ENCODE measurements around the gene LY6G6C. TPM values are rescaled to one million over a fixed set of nuclear protein-coding genes. Genes with fewer than 3 reads are reported as not detected.

LY6G6C gene
- total RNA-seq, 3 donors from 2014 or later, result not detected

Other genes starting within 250 kb of the LY6G6C start
- 1 to 10 TPM; 2.9 to 4.6 (median 4.0) TPM for gene MICB, start 223.6 kb downstream of the LY6G6C start, total RNA-seq
- gene MCCD1, start 192.8 kb downstream of the LY6G6C start, total RNA-seq, result not detected
- 100 to 1,000 TPM; 315 to 336 (median 334) TPM for gene DDX39B, start 179.7 kb downstream of the LY6G6C start, total RNA-seq
- gene ATP6V1G2, start 175.1 kb downstream of the LY6G6C start, total RNA-seq, result 1 to 10 TPM in 2 of 3 donors, under 1 TPM in 1; 0.44 to 1.8 (median 1.6) TPM
- gene NFKBIL1, start 174.1 kb downstream of the LY6G6C start, total RNA-seq, result 10 to 100 TPM; 22.3 to 34.7 (median 26.5) TPM
- under 1 TPM in 1 of 3 donors, not detected in 2; 0.29 TPM for gene LTA, start 149.5 kb downstream of the LY6G6C start, total RNA-seq
- under 1 TPM in 2 of 3 donors, not detected in 1; 0.33 to 0.73 TPM for gene TNF, start 146.2 kb downstream of the LY6G6C start, total RNA-seq
- gene LTB, start 139.3 kb downstream of the LY6G6C start, total RNA-seq, result 1 to 10 TPM in 1 of 3 donors, under 1 TPM in 1, not detected in 1; 0.96 to 1.0 TPM
- 10 to 100 TPM in 1 of 3 donors, 1 to 10 TPM in 2; 8.8 to 10.7 (median 9.8) TPM for gene LST1, start 135.5 kb downstream of the LY6G6C start, total RNA-seq
- not detected for gene NCR3, start 128.7 kb downstream of the LY6G6C start, total RNA-seq
- 10 to 100 TPM; 26.9 to 54.1 (median 28.2) TPM for gene AIF1, start 106.5 kb downstream of the LY6G6C start, total RNA-seq
- gene PRRC2A, start 101.0 kb downstream of the LY6G6C start, total RNA-seq, result 10 to 100 TPM; 42.7 to 57.2 (median 57.0) TPM
- gene BAG6, start 69.1 kb downstream of the LY6G6C start, total RNA-seq, result 100 to 1,000 TPM; 154 to 170 (median 157) TPM
- 1 to 10 TPM; 1.3 to 4.8 (median 4.6) TPM for gene APOM, start 65.9 kb downstream of the LY6G6C start, total RNA-seq
- gene C6orf47, start 61.0 kb downstream of the LY6G6C start, total RNA-seq, result 10 to 100 TPM; 20.3 to 27.4 (median 24.8) TPM
- 10 to 100 TPM; 16.2 to 22.2 (median 20.0) TPM for gene GPANK1, start 56.7 kb downstream of the LY6G6C start, total RNA-seq
- gene CSNK2B, start 55.7 kb downstream of the LY6G6C start, total RNA-seq, result 100 to 1,000 TPM; 135 to 180 (median 178) TPM
- 10 to 100 TPM in 1 of 3 donors, 1 to 10 TPM in 2; 6.2 to 12.7 (median 8.5) TPM for gene LY6G5B, start 51.8 kb downstream of the LY6G6C start, total RNA-seq
- 1 to 10 TPM in 1 of 3 donors, under 1 TPM in 2; 0.33 to 1.9 (median 0.64) TPM for gene LY6G5C, start 40.7 kb downstream of the LY6G6C start, total RNA-seq
- 10 to 100 TPM; 42.6 to 62.6 (median 50.5) TPM for gene ABHD16A, start 18.4 kb downstream of the LY6G6C start, total RNA-seq
- not detected for gene LY6G6F, start 14.9 kb downstream of the LY6G6C start, total RNA-seq
- not detected for gene LY6G6D, start 6.4 kb downstream of the LY6G6C start, total RNA-seq
- gene MPIG6B, start 1.6 kb upstream of the LY6G6C start, total RNA-seq, result under 1 TPM in 1 of 3 donors, not detected in 2; 0.16 TPM
- gene DDAH2, start 7.6 kb upstream of the LY6G6C start, total RNA-seq, result 100 to 1,000 TPM in 2 of 3 donors, 10 to 100 TPM in 1; 100.0 to 212 (median 115) TPM
- 100 to 1,000 TPM; 266 to 325 (median 318) TPM for gene CLIC1, start 14.8 kb upstream of the LY6G6C start, total RNA-seq
- 10 to 100 TPM in 1 of 3 donors, 1 to 10 TPM in 2; 7.9 to 13.4 (median 8.0) TPM for gene MSH5, start 18.3 kb upstream of the LY6G6C start, total RNA-seq
- gene SAPCD1, start 40.9 kb upstream of the LY6G6C start, total RNA-seq, result 1 to 10 TPM in 2 of 3 donors, not detected in 1; 1.6 to 2.0 TPM
- 1 to 10 TPM in 1 of 3 donors, under 1 TPM in 1, not detected in 1; under 0.01 to 1.6 TPM for gene VWA7, start 55.6 kb upstream of the LY6G6C start, total RNA-seq
- gene VARS1, start 74.0 kb upstream of the LY6G6C start, total RNA-seq, result 10 to 100 TPM; 19.2 to 35.4 (median 26.2) TPM
- gene LSM2, start 85.2 kb upstream of the LY6G6C start, total RNA-seq, result 10 to 100 TPM; 28.7 to 39.7 (median 32.6) TPM
- gene HSPA1L, start 93.5 kb upstream of the LY6G6C start, total RNA-seq, result 1 to 10 TPM; 1.3 to 1.9 (median 1.6) TPM
- 100 to 1,000 TPM; 136 to 459 (median 202) TPM for gene HSPA1A, start 93.8 kb upstream of the LY6G6C start, total RNA-seq
- 100 to 1,000 TPM; 113 to 376 (median 232) TPM for gene HSPA1B, start 106.0 kb upstream of the LY6G6C start, total RNA-seq
- gene NEU1, start 141.1 kb upstream of the LY6G6C start, total RNA-seq, result 10 to 100 TPM; 44.6 to 57.3 (median 48.9) TPM
- 10 to 100 TPM in 2 of 3 donors, under 1 TPM in 1; 0.32 to 35.4 (median 10.5) TPM for gene SLC44A4, start 157.3 kb upstream of the LY6G6C start, total RNA-seq
- 10 to 100 TPM; 34.6 to 37.5 (median 37.0) TPM for gene EHMT2, start 176.0 kb upstream of the LY6G6C start, total RNA-seq
- gene ZBTB12, start 180.3 kb upstream of the LY6G6C start, total RNA-seq, result 1 to 10 TPM in 2 of 3 donors, under 1 TPM in 1; 0.64 to 3.3 (median 1.9) TPM
- gene C2, start 206.0 kb upstream of the LY6G6C start, total RNA-seq, result 10 to 100 TPM; 10.2 to 54.2 (median 15.4) TPM
- gene CFB, start 224.3 kb upstream of the LY6G6C start, total RNA-seq, result 100 to 1,000 TPM in 2 of 3 donors, 10 to 100 TPM in 1; 36.3 to 177 (median 130) TPM
- 10 to 100 TPM; 77.3 to 92.7 (median 90.1) TPM for gene NELFE, start 237.2 kb upstream of the LY6G6C start, total RNA-seq
- 10 to 100 TPM; 30.7 to 46.5 (median 43.9) TPM for gene SKIC2, start 237.4 kb upstream of the LY6G6C start, total RNA-seq

Measured in breast epithelium (tissue), 3 donors.